Dermis blood vessel endothelial cell (primary cell): ENCODE measurements around the gene CCDC7. TPM values are rescaled to one million over a fixed set of nuclear protein-coding genes. Genes with fewer than 3 reads are reported as not detected.
"Not testable (repeated sequence)": the region's sequence is repeated elsewhere in the genome, so short reads cannot be mapped to it uniquely, and the experiment has no call there.

Experiments used
- DNase-seq: peaks from one replicate; pipeline ENCODE4 v3.0.0; 2010
- total RNA-seq: library from RNA; depleted of rRNA; stranded (reverse); fragments of >200 nt; gene quantifications from 2 replicates; pipeline ENCODE4 v1.2.3, GENCODE V29; 2014

CCDC7 gene
- total RNA-seq, 1 donor from 2014 or later, result 13.6 TPM

GRCh38 chr10:32890444-32890843 lies 444.5 kb downstream of the CCDC7 start:
- DNase-seq, result no peak

GRCh38 chr10:32891261-32891660 lies 445.3 kb downstream of the CCDC7 start:
- no peak for DNase-seq

DNA sequence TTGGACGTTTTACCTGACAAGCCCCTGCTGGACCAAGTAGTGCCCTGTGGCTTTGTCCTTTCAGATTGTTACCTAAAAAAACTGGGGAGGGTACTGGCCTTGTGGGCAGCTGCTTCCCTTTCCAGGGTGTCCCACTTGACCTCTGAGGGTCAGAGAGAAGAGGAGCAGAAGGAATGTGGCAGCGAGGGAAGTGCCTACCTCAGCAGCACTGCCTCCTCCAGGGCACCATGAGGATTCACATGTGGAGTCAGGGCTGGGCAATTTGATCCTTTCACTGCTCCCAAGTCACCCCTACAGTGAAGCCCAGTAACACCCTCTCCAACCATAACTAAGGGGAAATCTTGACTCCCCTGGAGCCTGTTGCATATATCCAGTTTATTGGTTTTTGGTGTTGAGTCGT lies 447.5 kb downstream of the CCDC7 start:
- DNase-seq, result no peak

GRCh38 chr10:32893916-32894664 lies 448.1 kb downstream of the CCDC7 start:
- DNase-seq, result no peak

- not testable (repeated sequence) for DNase-seq
Measured at GRCh38 chr10:32895200-32895968, 449.4 kb downstream of the CCDC7 start.

GRCh38 chr10:32901815-32902214 lies 455.9 kb downstream of the CCDC7 start:
- DNase-seq, result no peak

DNA sequence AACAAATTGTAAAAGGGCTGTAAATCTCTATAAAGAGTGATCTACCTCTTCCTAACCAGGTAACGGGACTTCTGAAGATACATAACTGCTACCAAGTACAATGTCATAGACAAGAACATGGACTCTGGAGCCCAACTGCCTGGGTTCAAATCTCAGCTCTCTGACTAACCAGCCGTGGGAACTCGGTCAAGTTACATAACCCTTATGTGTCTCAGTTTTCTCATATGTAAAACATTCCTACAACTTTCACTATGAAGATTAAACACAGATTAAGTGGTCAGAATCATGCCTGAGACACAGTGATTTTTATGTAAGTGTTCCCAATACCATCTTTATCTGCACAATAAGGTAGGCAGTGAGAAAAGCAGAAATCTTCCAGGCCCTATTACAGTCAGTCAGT lies 459.5 kb downstream of the CCDC7 start:
- no peak for DNase-seq

DNA sequence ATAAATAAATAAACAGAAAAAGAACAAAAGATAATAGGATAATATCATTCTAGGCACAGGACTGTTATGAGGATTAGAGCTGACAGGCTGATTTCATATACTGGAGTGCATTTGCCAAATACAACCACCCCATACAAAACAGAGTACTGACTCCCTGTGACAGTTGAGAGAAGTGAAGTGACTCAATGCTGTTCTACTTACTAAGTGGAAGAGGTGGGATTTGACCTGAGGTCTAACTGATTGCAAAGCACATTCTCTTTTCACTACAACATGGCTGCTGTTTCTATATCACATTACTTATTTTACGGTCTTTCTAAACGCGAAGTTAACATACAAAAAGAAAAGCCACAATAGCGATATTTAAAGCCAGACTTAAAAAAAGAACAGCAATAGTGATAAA lies 460.7 kb downstream of the CCDC7 start:
- no peak for DNase-seq

DNA sequence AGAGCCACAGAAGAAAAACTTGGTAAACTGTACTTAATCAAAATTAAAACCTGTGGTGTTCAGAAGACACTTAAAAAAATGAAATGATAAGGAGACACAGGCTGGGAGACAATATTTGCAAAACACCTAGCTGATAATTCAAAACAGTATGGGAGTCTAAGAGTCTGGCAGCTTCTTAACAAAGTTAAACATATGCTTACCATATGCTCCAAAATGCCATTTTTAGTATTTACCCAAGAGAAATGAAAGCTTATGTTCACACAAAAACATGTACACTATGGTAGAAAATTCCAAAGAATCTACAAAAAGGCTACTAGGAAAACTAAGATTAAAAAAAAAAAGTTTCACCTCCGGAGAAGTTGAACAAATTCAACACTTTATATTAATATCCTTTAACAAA lies 463.5 kb downstream of the CCDC7 start:
- DNase-seq, result no peak

GRCh38 chr10:32909970-32910369 lies 464.0 kb downstream of the CCDC7 start:
- not testable (repeated sequence) for DNase-seq

GRCh38 chr10:32911285-32912016 lies 465.5 kb downstream of the CCDC7 start:
- DNase-seq, result peak; percentile 25

GRCh38 chr10:32917817-32918216 lies 471.9 kb downstream of the CCDC7 start:
- not testable (repeated sequence) for DNase-seq

GRCh38 chr10:32922170-32922569 lies 476.2 kb downstream of the CCDC7 start:
- no peak for DNase-seq

DNA sequence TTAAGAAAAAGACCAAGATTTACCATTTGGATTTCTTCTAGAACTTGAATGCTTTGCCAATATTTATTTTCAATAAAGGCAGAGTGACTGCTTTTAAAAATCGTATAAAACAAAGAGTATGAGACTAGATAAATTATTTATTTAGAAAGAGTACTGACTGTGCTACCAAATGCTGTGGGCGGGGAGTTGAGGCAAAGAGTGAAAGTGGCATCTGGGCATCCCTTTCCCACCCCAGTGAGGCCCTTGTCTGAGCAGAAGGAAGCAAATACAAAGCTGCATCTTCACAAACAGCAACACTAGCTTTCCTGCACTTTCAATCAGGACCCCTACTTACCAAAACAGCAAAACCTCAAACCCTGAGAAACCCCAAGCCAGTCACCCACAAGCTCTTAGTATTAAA lies 477.2 kb downstream of the CCDC7 start:
- DNase-seq, result no peak

- DNase-seq, result no peak
Measured at GRCh38 chr10:32923849-32924248, 477.9 kb downstream of the CCDC7 start.

Other genes starting within 250 kb of the CCDC7 start
- gene EPC1, start 99.0 kb upstream of the CCDC7 start, total RNA-seq, result 24.3 and 24.8 TPM in 2 replicates